Measurements from ENCODE around the gene CGA.

CGA gene

DNA sequence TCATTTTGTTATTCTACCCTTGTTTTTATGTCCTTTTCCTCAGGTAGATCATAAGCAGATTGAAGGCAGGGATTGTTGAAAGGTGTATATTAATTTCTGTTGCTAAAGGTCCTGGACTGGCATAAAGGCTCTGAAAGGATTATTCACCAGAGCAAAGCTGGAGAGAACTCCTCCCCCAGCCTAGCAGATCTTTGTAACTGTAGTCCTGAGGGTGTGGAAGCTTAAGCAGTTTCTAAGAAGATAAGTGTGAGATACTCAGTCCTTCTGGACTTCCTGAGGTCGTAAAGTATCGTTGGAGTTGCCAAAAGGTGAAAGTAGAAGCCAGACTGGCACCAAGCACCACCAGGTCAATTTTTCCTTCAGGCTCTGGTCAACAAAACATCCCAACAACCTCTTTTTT lies 24.2 kb downstream of the CGA start:
- no peak for TF ChIP-seq POLR2A (IDR thresholded peaks at IDR 0.05; ENCODE audit: low read depth, low read length)
- no peak for DNase-seq (ENCODE audit: insufficient read length, low spot score)
- no peak for FAIRE-seq

DNA sequence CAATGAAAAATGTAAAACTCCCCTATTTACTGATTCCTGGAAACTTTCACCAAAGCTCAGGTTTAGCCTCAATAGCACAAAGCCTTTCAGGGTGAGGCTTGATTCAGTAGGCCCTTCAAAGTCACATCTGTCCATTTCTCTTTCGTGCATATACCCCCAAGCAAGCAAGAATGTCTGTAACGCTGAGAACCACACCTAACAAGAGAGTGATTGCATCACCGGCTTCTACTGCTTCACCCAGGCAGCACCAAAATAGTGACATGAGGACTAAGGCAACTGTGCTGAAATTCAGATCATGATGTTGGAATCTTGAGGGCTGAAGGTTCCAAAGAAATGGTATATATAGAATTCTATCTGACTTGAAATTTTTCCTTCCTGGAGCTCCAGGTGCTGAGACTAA lies 26.1 kb downstream of the CGA start:
- no peak for TF ChIP-seq POLR2A (IDR thresholded peaks at IDR 0.05; ENCODE audit: low read depth, low read length)
- FAIRE-seq (no peak), DNase-seq (ENCODE audit: insufficient read length, low spot score) (no peak)

DNA sequence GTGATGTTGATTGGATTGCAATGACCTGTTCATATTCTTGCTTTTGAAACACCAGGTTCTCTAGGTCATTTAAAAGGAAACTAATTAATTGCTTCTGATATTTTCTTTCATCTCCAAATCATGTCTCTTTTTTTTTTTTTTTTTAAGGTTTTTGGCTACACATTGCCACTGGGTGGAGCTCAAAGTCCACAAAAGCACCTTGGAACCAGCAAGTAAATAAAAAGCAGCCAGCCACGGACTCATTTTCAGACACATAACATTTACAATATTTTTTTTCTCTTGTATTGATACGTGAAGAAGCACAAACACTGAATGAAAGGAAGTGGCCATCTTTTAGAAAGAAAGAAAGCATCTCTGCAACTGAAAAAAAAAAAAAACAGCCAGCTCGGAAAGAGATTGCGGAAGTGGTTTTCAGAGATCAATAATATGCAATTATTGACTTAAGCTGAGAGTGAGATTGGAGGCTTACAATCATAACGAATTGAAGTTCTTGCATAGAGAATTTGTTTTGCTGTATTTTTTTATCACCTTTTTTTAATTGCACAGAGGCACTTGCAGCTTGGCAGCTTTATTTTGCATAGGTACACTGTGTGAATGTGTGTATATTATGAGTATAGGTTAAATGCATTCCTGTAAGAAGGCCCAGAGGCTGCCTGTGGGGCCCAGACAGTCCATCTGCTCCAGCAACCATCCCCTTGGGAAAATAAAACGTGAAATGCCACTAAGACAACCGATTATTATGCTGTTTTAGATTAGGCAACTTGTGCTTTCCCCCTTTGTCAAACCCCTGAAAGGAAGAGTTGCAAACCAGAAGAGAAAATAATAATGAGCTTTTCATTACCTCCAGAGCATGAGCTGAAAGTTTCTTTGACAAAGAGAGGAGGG lies 28.2 kb downstream of the CGA start:
- TF ChIP-seq POLR2A (IDR thresholded peaks at IDR 0.05; ENCODE audit: low read depth, low read length): no peak
- FAIRE-seq (no peak), DNase-seq (ENCODE audit: insufficient read length, low spot score) (peak; percentile 9)

DNA sequence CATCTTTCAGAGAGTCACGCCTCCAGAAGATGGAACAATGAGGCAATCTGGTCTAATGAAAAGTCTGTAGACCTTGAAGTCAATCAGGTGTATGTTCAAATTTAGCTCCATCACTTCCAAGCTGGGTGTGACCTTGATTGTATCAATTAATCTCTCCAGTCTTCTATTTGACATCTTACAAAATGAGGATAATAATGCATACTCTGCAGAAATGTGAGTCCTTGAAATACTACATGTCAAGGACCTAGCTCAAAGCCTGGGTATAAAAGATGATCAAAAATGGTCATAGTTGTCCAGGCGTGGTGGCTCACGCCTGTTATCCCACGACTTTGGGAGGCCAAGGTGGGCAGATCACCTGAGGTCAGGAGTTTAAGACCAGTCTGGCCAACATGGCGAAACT lies 29.8 kb downstream of the CGA start:
- FAIRE-seq: no peak
- no peak for TF ChIP-seq POLR2A (IDR thresholded peaks at IDR 0.05; ENCODE audit: low read depth, low read length)
- DNase-seq (ENCODE audit: insufficient read length, low spot score): no peak

DNA sequence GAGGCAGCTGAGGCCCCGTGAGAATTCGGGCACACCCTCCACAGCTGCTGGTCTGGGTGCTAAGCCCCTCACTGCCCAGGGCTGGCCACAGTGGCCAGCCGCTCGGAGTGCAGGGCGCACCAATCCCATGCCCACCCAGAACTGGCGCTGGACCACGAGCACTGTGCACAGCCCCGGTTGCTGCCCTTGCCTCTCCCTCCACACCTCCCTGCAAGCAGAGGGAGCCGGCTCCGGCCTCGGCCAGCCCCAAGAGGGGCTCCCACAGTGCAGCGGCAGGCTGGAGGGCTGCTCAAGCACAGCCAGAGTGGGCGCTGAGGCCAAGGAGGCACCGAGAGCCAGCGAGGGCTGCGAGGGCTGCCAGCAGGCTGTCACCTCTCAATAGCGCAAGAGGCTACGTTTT lies 35.0 kb downstream of the CGA start:
- no peak for FAIRE-seq
- TF ChIP-seq POLR2A (IDR thresholded peaks at IDR 0.05; ENCODE audit: low read depth, low read length): no peak
- no peak for DNase-seq (ENCODE audit: insufficient read length, low spot score)

DNA sequence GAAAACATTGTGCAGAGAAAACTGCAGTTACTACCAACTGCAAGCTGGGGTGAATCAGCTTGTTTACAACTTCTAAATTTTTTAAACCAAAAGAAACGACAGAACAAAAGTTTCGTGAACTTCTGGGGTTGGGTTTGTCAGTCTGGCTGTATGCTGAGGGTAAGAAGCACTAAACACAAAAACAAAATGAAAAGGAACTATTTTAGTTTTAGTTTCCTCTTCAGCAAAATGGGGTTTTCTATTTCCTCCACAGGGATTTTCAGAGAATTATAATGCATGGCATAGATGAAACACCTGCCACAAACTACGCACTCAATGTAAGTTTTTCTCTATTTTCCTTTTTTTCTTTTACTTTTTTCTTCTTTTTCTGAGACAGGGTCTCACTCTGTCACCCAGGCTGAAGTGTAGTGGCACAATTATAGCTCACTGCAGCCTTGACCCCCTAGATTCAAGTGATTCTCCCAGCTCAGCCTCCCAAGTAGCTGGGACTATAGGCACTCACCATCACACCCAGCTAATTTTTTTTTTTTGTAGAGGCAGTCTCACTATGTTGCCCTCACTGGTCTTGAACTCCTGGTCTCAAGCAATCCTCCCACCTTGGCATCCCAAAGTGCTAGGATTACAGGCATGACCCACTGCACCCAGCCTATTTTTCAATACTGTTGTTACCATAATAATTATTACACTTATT lies 40.6 kb downstream of the CGA start:
- DNase-seq (ENCODE audit: insufficient read length, low spot score) (no peak), FAIRE-seq (no peak)
- TF ChIP-seq POLR2A (IDR thresholded peaks at IDR 0.05; ENCODE audit: low read depth, low read length): no peak

GRCh38 chr6:87053312-87053711 lies 41.6 kb downstream of the CGA start:
- TF ChIP-seq POLR2A (IDR thresholded peaks at IDR 0.05; ENCODE audit: low read depth, low read length): no peak
- FAIRE-seq: no peak

DNA sequence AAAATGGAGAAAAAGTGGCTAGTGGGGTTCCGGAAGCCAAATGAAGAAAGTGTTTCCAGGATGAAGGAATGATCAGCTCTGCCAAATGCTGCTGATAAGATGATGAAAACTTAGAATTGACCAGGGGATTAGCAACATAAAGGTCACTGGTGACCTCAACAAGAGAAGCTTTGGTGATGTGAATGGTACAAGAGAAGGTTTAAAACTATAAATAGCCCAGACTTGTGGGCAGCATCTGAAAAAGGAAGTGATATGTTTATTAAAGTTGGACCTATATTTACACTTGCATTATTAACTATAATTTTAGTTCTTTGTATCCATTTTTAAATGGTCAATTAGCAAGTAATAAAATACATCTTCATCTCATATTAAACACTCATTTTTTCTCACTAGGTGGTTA lies 45.1 kb downstream of the CGA start:
- FAIRE-seq: no peak
- no peak for DNase-seq (ENCODE audit: insufficient read length, low spot score)
- TF ChIP-seq POLR2A (IDR thresholded peaks at IDR 0.05; ENCODE audit: low read depth, low read length): no peak

More at GRCh38 chr6:87053312-87053711, 41.6 kb downstream of the CGA start:
- no peak for DNase-seq (ENCODE audit: insufficient read length, low spot score)

DNA sequence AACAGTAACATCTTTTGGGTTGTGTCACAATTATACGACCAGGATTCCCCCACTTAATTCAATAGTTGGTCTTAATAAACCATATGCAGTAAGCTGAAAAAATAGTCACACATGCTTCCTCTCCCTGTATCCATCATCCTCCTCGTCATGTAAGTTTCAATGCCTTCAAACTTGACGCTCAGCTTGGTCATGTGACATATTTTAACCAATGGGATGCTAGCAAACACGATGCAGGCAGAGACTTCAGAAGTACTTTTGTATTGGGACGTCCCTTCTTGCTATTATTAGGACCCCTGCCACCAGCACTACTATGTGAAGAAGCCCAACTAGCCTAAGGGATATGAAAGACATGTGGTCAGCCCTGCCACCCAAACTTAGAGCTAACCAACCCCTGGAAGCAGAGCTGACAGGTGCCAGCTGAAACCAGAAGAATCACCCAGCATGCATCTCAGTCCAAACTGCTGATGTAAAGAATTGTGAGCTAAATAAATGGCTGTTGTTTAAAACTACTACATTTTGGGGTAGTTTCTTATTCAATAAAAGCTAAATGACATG lies 49.3 kb downstream of the CGA start:
- no peak for TF ChIP-seq POLR2A (IDR thresholded peaks at IDR 0.05; ENCODE audit: low read depth, low read length)
- FAIRE-seq (no peak), DNase-seq (ENCODE audit: insufficient read length, low spot score) (no peak)

GRCh38 chr6:87040729-87041128 lies 54.2 kb downstream of the CGA start:
- TF ChIP-seq POLR2A (IDR thresholded peaks at IDR 0.05; ENCODE audit: low read depth, low read length): no peak
- DNase-seq (ENCODE audit: insufficient read length, low spot score): no peak
- no peak for FAIRE-seq
